ENCODE measurements around the gene COG8.

- TF ChIP-seq CTCF (IDR thresholded peaks at IDR 0.05) (no peak), POLR2A (IDR thresholded peaks at IDR 0.05) (no peak)
Measured at GRCh38 chr16:69319381-69319780, 20.0 kb downstream of the COG8 start.
